ENCODE measurements around the gene ERBB3.
"Not testable (repeated sequence)": the region's sequence is repeated elsewhere in the genome, so short reads cannot be mapped to it uniquely, and the experiment has no call there.

The ERBB3 gene

GRCh38 chr12:56116267-56117081 is 36.5 kb downstream of the ERBB3 start, which contains the start of gene RPL41:
Gene RPL41 (plus strand): TSS chr12:56116633.
- peak; percentile 94 for DNase-seq (ENCODE audit: low read depth)

- not testable (repeated sequence) for DNase-seq (ENCODE audit: low read depth)
Measured at GRCh38 chr12:56117082-56117706, 37.2 kb downstream of the ERBB3 start.

GRCh38 chr12:56117778-56118687 is 38.1 kb downstream of the ERBB3 start, which contains the start of gene ZC3H10:
Gene ZC3H10 (plus strand): TSS chr12:56118266. CDS start chr12:56120563, 2,297 bp downstream.
- DNase-seq (ENCODE audit: low read depth), result peak; percentile 95

- DNase-seq (ENCODE audit: low read depth), result no peak
Measured at GRCh38 chr12:56118688-56119357, 38.9 kb downstream of the ERBB3 start.

- no peak for DNase-seq (ENCODE audit: low read depth)
Measured at GRCh38 chr12:56119361-56119796, 39.4 kb downstream of the ERBB3 start.

- no peak for DNase-seq (ENCODE audit: low read depth)
Measured at GRCh38 chr12:56120158-56120846, 40.3 kb downstream of the ERBB3 start.

GRCh38 chr12:56121204-56121870 is 41.4 kb downstream of the ERBB3 start:
- no peak for DNase-seq (ENCODE audit: low read depth)

- DNase-seq (ENCODE audit: low read depth), result no peak
Measured at GRCh38 chr12:56122637-56123036, 42.7 kb downstream of the ERBB3 start.

- no peak for DNase-seq (ENCODE audit: low read depth)
Measured at GRCh38 chr12:56124133-56124532, 44.2 kb downstream of the ERBB3 start.

GRCh38 chr12:56126732-56127239 is 46.8 kb downstream of the ERBB3 start:
- DNase-seq (ENCODE audit: low read depth), result no peak

- no peak for DNase-seq (ENCODE audit: low read depth)
Measured at GRCh38 chr12:56127485-56127887, 47.5 kb downstream of the ERBB3 start.

- peak; percentile 93 for DNase-seq (ENCODE audit: low read depth)
Measured at GRCh38 chr12:56127888-56128669, 48.1 kb downstream of the ERBB3 start, which contains the start of gene ESYT1. Gene ESYT1 (plus strand): TSS chr12:56128267. CDS start chr12:56128320, 53 bp downstream.

GRCh38 chr12:56128670-56129205 is 48.8 kb downstream of the ERBB3 start:
- no peak for DNase-seq (ENCODE audit: low read depth)

- peak; percentile 59 for DNase-seq (ENCODE audit: low read depth)
Measured at GRCh38 chr12:56129206-56129941, 49.4 kb downstream of the ERBB3 start.

GRCh38 chr12:56129942-56130495 is 50.1 kb downstream of the ERBB3 start:
- DNase-seq (ENCODE audit: low read depth), result no peak

- no peak for DNase-seq (ENCODE audit: low read depth)
Measured at GRCh38 chr12:56130876-56131275, 50.9 kb downstream of the ERBB3 start.

- DNase-seq (ENCODE audit: low read depth), result no peak
Measured at GRCh38 chr12:56134897-56135296, 54.9 kb downstream of the ERBB3 start.

Measured in stimulated activated CD8-positive, alpha-beta memory T cell treated with anti-CD3 and anti-CD28 coated beads, Interleukin-15, amount 100 ng/mL, for 1 hour (primary cell).